SHP77 treated with DMSO at 0.1 percent for 48 hours (cell line): ENCODE data around the gene CSNK1G3.
"Not testable (repeated sequence)": the region's sequence is repeated elsewhere in the genome, so short reads cannot be mapped to it uniquely, and the experiment has no call there.

Source experiments
- DNase-seq: peaks from one replicate; lab custom pipeline; 2025; lab: John Stamatoyannopoulos, UW

Gene CSNK1G3

GRCh38 chr5:123511648-123512605, at the start of gene CSNK1G3:
CSNK1G3 (plus strand) TSS chr5:123512177; CDS start chr5:123545664, 33,487 bp downstream.
- DNase-seq = peak; percentile 94

- DNase-seq = not testable (repeated sequence)
Measured at GRCh38 chr5:123466839-123467238, 45.1 kb upstream of the CSNK1G3 start.

DNA sequence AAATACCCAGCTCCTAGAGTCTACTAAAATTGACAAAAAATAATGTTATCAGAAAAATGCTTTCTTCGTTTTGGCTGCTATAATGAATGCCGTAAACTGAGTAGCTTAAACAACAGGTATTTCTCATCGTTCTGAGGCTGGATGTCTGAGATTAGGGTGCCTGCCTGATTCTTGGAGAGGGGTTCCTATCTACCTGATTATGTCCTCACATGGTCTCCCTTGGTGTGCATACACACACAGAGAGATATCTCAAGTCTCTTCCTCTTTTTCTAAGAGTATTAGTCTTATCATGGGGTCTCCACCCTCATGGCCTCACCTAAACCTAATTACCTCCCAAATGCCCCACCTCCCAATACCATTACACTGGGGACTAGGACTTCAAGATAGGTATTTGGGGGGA, 40.6 kb upstream of the CSNK1G3 start:
- DNase-seq = no peak

DNA sequence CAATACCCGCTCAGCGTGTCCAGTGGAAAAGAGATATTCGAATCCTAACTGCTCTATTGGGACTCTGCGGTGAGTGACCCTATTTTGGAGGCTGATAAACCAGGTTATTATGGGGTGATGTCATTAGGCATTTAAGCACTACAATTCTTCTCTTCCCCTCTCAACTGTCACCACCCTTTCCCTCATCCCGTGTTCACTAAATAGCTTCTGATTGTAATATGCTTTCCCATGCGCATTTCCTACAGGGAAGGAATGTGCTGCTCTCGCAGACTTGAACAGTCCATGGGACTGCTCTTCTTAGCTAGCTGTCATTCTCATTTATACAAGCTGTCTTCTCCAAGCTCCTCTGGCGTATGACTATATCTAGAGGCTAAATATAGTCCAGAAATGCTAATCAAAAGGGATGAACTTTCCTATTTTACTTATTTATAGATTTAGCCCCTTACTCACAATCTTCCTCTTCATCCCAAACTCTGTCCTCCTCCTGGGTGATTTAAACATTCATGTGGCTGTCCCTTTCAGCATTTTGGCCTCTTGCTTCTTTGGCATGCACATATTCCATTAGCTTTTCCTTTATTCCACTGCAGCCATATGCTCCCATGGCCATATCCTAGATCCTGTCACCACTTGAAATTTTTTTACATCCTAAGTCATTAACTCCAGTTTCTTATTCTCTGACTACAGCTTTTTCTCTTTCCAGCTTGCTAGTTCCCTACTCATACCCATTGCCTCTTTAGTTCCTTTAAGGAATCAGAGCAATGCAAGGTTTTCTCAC, 39.6 kb upstream of the CSNK1G3 start:
- no peak for DNase-seq

DNA sequence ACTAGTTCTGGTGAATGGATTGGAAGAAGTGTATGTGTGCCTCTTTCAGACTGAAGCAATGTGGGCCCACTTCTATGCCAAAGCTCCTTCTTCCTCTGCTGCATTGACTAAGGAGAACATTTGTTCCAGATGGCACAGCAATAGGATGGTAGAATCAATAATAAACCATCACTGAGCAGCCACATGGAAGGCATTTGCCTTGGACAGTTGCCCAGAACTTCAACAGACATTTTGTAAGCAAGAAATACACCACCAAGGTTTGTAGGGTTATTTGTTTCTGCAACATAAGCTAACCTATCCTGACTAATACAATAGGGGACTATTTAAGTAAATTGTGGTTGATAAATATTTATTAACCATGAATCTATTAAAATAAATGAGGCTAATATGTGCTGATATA, 37.7 kb upstream of the CSNK1G3 start:
- DNase-seq = no peak

- DNase-seq = no peak
Measured at GRCh38 chr5:123476731-123477130, 35.2 kb upstream of the CSNK1G3 start.

DNA sequence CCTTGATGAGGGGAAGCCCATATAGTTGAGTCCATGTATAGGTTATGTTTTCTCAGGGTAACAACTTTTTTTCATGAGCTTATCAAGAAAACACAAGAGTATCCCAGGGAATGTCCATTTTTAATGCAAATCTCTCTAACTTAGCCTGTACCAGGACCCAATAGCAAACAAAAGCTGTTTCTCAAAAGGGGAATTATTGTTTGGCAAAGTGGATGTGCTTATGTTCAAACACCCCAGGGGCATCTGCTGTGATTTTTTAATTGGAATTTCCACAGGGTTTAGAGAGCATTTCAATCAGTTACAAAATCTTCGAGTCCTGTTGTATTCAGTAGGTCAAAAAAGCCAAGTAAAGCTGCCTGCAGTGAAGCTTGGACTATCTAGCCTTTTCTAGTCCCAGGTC, 33.4 kb upstream of the CSNK1G3 start:
- DNase-seq = no peak

DNA sequence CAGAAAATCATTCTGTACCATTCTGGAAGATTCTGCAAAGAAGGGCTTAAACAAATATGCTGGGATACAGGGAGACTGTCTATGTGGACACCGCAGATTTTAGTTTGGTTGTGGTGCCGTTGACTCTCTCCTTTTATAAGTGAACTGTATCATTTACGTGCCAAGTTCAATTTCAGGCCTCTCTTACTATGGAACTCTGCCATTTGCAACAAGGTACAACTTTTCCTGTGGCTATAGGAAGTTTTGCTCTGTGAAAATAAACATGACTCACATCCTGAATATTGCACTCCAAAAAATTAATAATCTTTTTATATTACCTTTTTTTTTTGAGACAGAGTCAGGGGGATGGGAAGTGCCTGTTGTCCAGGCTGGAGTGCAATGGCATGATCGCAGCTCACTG, 29.7 kb upstream of the CSNK1G3 start:
- no peak for DNase-seq

- no peak for DNase-seq
Measured at GRCh38 chr5:123483446-123484077, 28.4 kb upstream of the CSNK1G3 start.

DNA sequence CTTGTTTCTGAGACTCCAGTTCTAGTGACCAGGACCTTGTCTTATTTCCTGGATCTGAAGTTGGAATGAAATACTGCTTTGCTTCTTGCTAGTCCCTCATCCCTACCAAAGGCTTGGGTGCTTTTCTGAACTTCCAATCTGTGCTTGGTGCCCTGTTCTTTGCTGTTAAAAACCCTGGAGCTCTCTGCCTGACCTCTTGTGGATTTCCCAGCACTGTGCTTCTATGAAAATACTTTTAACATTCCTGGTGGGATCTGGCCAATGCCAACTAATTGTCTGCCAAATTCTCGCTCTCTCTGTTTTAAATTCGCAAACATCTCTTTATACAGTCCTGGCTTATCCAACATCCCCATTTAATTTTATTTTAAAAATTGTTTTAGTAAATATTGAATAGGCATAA, 26.7 kb upstream of the CSNK1G3 start:
- DNase-seq = no peak

GRCh38 chr5:123486951-123487655, 24.9 kb upstream of the CSNK1G3 start:
- DNase-seq = no peak

GRCh38 chr5:123490974-123491373, 21.0 kb upstream of the CSNK1G3 start:
- DNase-seq = no peak

DNA sequence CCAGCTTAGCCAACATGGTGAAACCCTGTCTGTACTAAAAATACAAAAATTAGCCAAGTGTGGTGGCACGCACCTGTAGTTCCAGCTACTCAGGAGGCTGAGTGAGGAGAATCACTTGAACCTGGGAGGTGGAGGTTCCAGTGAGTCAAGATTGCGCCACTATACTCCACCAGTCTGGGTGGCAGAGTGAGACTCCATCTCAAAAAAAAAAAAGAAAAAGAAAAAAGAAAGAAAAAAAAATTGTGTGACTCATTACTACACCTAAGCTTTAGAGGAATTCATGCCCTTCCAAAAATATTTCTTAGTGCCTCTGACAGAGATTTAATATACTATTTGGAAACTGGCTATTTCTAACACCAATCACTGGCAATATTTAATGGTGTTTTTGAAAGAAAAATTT, 16.8 kb upstream of the CSNK1G3 start:
- not testable (repeated sequence) for DNase-seq

DNA sequence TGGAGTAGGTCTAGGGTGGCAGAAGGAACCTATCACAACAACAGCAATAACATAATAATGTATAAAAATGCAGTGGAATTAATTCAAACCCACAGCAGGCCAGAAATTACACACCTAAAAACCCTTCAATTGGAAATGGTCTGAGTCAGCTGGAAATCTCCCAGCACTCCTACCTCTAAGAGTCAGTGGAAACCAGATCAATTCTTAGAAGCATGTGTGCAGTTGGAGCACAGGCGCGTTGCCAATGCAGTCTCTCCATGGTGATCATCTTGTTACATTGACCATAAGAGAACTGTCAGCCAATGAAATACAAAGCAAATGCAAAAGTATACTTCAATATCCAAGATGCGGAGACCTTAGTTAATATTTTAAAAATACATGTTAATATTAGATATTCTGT, 15.1 kb upstream of the CSNK1G3 start:
- DNase-seq = no peak

DNA sequence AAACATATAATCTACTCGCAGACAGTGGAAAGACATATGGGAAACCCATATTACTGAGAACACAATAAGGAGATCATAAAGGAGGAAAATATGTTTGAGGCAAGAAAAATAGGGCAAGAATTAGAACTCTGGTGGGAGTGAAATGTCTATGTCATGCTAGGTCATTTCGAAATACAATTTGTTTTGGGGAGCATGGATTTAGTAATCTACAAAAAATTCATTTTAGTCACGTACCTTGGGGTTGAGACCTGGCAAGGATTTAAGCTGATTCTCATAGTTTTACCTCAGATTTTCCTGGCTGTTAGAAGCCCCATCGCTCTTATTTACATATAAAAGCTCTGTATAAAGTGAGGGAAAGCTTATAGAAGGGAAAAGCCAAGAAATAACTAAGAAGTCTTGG, 11.5 kb upstream of the CSNK1G3 start:
- DNase-seq = no peak

GRCh38 chr5:123502120-123502519, 9.9 kb upstream of the CSNK1G3 start:
- DNase-seq = no peak

GRCh38 chr5:123503299-123503698, 8.7 kb upstream of the CSNK1G3 start:
- no peak for DNase-seq

DNA sequence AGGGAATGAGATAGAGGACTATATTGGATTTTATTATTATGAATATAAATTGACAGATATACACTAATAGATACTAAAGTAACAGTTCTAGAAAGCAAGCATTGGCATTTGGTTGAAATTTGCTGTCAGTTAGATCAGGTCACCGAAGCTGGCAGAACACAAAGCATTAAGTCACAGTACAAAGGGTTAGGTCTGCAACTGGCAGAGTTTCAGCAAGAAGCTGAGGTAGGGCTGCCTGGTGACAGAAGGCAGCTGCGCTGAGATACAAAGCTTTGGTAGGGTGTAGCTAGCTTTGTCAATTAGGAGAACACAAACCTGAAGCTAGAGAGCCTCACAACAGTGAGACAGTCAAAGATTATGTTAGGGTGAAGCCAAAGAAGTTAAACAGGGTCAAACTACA, 6.3 kb upstream of the CSNK1G3 start:
- no peak for DNase-seq

DNA sequence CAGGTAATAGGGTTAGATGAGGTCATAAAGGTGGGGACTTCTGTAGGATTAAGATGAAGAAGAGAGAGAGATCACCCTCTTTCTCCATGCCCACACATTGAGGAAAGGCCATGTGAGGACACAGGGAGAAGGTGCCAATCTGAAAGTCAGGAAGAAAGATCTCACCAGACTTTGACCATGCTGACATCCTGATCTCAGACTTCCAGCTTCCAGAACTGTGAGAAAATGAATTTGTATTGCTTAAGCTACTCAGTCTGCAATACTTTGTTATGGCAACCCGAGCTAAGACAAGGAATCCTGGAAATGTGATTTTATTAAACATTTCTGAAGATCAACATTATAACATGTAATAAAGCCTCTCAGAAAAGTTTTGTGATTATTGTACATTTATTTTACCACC, 3.5 kb upstream of the CSNK1G3 start:
- no peak for DNase-seq

DNA sequence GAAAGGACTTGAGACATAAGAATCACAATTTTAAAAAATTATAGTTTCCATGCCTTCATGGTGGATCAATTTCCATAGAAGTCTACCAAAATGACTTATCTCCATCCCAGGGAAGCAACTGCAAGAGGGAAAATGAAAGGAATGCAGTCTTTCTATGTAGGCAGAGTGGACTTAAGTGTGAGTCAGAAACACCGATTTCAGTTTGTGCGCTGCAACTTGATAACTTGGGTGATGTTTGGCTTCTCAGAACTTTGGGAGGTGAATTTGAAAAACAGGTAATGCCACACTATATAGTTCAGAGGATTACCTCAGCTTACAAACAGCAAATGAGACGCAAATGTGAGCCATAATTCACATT, 708 bp upstream of the CSNK1G3 start:
- no peak for DNase-seq

DNA sequence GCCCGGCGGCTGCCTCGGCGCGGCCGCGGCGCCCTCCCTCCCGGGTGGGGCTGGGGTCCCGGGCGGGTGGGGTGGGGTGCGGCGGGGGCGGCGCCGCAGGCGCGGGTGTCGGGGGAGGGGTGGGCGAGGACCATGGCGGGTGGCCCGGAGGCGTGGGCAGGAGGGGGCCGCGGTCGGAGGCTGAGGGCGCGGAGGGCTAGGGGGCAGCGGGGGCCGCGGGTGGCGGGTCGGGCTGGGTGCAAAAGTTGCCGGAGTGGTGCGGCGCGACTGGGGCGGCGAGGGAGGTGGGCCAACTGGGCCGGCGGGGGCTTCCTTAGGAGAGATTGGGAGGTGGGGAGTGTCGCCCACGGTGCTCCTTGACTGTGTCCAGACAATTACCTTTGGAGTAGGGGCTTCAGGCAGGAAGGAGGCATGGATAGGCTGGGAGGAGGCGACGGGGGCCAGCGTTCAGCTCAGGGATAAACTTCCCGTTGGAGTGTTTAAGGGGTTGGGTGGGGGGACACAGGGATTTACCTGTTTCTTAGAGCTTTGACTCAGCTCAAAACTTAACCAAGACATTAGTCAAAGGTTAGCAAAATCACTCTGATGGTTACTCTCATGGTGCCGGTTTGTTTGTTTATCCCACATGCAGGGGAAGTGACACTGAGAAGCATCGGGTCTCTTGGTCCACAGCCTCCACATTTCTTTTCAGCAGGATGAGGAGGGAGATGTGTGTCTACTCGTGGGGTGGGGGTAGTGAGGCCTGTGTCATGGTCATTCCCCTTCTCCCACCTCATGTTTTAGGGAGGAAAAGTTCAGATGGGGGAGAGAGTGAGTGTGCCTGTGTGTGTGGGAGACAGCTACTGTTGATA, 859 bp downstream of the CSNK1G3 start:
- no peak for DNase-seq
